NK-92 (cell line): ENCODE data around the gene MRPS17.

ENCODE experiments used
- DNase-seq: peaks from one replicate; lab custom pipeline; 2025; ENCODE audit not compliant: unreplicated experiment; lab: John Stamatoyannopoulos, UW

MRPS17 gene

GRCh38 chr7:55970561-55970960, 18.9 kb downstream of the MRPS17 start:
- no peak for DNase-seq

- no peak for DNase-seq
These were observed 19.3 kb downstream of the MRPS17 start for GRCh38 chr7:55970978-55971377.

- DNase-seq: no peak
These were observed 22.1 kb downstream of the MRPS17 start for GRCh38 chr7:55973747-55974250.

- DNase-seq: no peak
These were observed 24.4 kb downstream of the MRPS17 start for GRCh38 chr7:55975988-55976633.

- no peak for DNase-seq
These were observed 26.2 kb downstream of the MRPS17 start for GRCh38 chr7:55977831-55978230.

GRCh38 chr7:55980266-55980665, 28.6 kb downstream of the MRPS17 start:
- no peak for DNase-seq

- DNase-seq: no peak
These were observed 31.9 kb downstream of the MRPS17 start for GRCh38 chr7:55983537-55983936.

- DNase-seq: no peak
These were observed 40.7 kb downstream of the MRPS17 start for GRCh38 chr7:55992346-55992745.

GRCh38 chr7:55996856-55997500, 45.3 kb downstream of the MRPS17 start:
- no peak for DNase-seq

- no peak for DNase-seq
These were observed 52.1 kb downstream of the MRPS17 start for GRCh38 chr7:56003749-56004148.
